HG02759 (cell line): ENCODE data around the gene TSPOAP1.

Experiments used
- ATAC-seq: cut with Tn5 transposase; IDR thresholded peaks from one replicate; pipeline ENCODE4 v1.9.1; 2021; ENCODE audit warnings: mild to moderate bottlenecking, moderate library complexity; ENCODE audit not compliant: unreplicated experiment

TSPOAP1 gene

GRCh38 chr17:58267347-58268324 is 61.0 kb downstream of the TSPOAP1 start:
- no peak for ATAC-seq

DNA sequence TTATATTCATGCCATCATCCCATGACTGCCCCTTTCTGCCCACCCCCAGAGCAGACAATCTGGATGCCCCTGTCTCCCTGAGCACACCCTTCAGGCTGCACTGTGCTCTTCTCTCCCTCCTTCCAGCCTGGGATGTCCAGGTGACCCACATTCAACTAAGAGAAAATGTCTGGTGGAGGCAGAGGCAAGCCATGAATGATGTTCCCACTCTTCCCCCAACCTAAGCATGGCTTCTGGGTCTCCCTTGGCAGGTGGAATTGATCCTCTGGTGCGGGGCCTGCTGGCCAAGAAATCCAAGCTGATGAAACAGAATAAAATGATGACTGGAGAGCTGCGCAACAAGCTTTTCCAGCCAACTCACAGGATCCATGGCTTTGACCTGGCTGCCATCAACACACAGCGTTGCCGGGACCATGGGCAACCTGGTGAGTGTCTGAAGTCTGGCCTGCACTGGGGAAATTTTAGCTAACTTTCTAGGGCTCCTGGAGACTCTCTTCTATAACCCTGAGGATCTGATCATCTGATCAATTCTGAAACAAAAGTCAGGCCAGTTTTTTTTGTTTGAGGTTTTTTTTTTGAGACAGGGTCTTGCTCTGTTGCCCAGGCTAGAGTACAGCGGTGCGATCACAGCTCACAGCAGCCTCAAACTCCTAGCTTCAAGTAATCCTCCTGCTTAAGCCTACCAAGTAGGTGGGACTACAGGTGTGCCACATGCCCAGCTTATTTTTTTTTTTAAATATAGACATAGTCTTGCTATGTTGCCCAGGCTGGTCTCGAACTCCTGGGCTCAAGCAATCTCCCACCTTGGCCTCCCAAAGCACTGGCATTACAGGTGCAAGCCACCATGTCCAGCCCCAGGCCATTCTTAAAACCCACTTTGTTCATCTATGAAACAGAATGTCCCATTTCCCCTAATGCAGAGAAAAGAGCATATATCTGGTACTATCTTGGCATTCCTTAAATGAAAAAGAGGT is 62.4 kb downstream of the TSPOAP1 start:
- no peak for ATAC-seq

DNA sequence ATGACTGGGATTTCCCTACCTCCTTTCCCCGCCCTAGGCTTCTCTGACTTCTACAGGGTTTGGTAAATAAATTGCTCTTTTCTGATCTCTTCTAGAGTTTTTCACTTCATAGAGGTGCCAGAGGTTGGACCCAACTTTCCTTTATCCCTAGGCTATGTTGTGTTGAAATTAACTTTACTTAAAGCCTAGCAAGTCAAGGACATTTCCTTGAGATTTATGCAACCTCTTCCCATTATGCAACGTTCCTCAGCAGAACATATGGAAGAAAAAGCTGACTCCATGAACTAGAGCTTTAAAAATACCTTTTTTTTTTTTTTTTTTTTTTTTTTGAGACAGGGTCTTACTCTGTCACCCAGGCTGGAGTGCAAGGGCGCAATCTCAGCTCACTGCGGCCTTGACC is 63.3 kb downstream of the TSPOAP1 start:
- no peak for ATAC-seq

- ATAC-seq = no peak
These were observed 64.0 kb downstream of the TSPOAP1 start for GRCh38 chr17:58264407-58265103.

DNA sequence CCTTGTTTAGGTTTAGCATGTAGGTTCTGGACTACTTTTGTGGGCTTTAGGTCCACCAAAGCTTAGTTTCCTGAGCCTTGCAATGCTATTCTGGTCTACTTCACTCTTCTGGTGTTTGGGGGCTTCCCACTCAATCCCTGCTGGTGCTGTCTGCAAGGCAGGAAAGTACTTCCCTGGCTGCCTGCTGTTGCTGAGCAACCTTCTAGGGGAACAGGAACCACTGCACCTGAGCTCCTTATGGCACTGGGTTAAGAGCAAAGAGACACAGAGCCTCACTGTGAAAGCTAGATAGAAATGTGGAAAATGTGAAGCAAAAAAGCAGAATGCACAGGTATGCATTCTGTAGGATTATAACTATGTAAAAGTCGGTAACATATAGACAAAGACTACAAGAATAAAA is 64.8 kb downstream of the TSPOAP1 start:
- ATAC-seq = no peak

DNA sequence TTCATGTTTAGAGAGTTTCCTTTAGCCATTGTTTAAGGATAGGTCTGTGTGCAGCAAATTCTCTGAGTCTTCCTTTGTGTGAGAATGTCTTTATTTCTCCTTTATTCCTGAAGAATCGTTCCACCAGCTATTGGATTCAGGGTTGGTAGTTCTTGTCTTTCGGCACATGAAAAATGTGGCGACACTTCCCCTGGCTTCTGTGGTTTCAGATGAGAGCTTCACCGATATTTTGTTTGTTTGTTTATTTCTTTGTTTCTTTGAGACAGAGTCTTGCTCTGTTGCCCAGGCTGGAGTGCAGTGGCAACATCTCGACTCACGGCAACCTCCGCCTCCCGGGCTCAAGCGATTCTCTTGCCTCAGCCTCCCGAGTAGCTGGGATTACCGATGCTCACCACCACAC is 66.4 kb downstream of the TSPOAP1 start:
- no peak for ATAC-seq

DNA sequence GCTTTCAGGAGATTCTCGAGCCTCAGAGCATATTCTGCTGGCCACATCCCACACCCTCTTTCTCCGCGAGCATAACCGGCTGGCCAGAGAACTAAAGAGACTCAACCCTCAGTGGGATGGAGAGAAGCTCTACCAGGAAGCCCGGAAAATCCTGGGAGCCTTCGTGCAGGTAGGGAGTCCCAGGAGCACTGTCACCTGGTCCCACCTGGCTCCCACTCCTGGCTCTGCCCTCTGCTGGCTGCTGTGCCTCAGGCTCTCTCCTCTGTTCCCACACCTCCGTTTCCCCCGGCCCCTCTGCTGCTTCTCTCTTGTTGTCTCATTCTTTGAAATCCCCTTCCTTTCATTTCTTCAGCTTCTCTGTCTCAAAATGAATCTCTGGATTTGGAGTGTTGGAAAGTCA is 73.8 kb downstream of the TSPOAP1 start:
- ATAC-seq = no peak

DNA sequence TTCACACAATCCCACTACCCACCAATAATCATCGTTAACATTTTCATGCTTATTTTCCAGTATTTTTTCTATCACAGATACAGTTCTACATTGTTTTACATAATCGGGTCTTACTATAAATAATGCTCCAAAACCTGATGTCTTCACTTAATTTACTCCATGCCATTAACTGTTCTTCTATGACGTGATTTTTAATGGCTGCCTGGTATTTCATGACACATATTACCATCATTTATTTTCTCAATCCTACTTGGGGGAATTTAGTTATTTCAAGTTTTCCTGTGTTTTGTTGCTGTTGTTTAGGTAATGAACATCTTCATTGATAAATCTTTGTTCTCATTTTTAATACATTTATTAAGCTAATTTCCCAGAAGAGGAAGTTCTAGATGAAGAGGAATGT is 75.5 kb downstream of the TSPOAP1 start:
- ATAC-seq = no peak

DNA sequence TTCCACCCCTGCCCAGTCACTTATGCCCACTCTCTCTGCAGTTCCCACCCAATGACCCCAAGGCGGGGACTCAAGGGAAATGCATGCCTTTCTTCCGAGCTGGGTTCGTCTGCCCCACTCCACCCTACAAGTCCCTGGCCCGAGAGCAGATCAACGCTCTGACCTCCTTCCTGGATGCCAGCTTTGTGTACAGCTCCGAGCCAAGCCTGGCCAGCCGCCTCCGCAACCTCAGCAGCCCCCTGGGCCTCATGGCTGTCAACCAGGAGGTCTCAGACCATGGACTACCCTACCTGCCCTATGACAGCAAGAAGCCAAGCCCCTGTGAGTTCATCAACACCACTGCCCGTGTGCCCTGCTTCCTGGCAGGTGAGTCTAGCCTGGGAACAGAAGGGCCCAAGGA is 76.5 kb downstream of the TSPOAP1 start:
- no peak for ATAC-seq
